HG03575 (cell line): ENCODE results near the gene PKP3.
"Not testable (repeated sequence)": the region's sequence is repeated elsewhere in the genome, so short reads cannot be mapped to it uniquely, and the experiment has no call there.

Experiments used
- ATAC-seq: cut with Tn5 transposase; IDR thresholded peaks from one replicate; pipeline ENCODE4 v1.9.1; 2021; ENCODE audit not compliant: unreplicated experiment, insufficient number of reproducible peaks, low FRiP score; ENCODE audit errors: extremely low read depth

PKP3 gene

GRCh38 chr11:394034-394857 lies at the start of gene PKP3:
PKP3 (plus strand) TSS chr11:394209; CDS start chr11:394293, 84 bp downstream.
- no peak for ATAC-seq

- ATAC-seq = no peak
Observed at GRCh38 chr11:344836-345578, 49.0 kb upstream of the PKP3 start.

GRCh38 chr11:346529-346928 lies 47.5 kb upstream of the PKP3 start:
- ATAC-seq = no peak

- ATAC-seq = not testable (repeated sequence)
Observed at GRCh38 chr11:349270-349954, 44.6 kb upstream of the PKP3 start.

GRCh38 chr11:350033-350722 lies 43.8 kb upstream of the PKP3 start:
- ATAC-seq = not testable (repeated sequence)

- ATAC-seq = no peak
Observed at GRCh38 chr11:350723-351255, 43.2 kb upstream of the PKP3 start.

- ATAC-seq = no peak
Observed at GRCh38 chr11:351411-351810, 42.6 kb upstream of the PKP3 start.

- ATAC-seq = no peak
Observed at GRCh38 chr11:352456-353031, 41.5 kb upstream of the PKP3 start.

GRCh38 chr11:353179-353873 lies 40.7 kb upstream of the PKP3 start:
- no peak for ATAC-seq

GRCh38 chr11:355581-356458 lies 38.2 kb upstream of the PKP3 start:
- ATAC-seq = no peak

- ATAC-seq = no peak
Observed at GRCh38 chr11:356610-357009, 37.4 kb upstream of the PKP3 start.

GRCh38 chr11:357582-357981 lies 36.4 kb upstream of the PKP3 start:
- ATAC-seq = no peak

- ATAC-seq = no peak
Observed at GRCh38 chr11:358129-358800, 35.7 kb upstream of the PKP3 start.

GRCh38 chr11:359181-359714 lies 34.8 kb upstream of the PKP3 start:
- no peak for ATAC-seq

GRCh38 chr11:360326-361280 lies 33.4 kb upstream of the PKP3 start:
- no peak for ATAC-seq
